CD4-positive, alpha-beta T cell (primary cell): ENCODE measurements around the gene RHOBTB3. TPM values are rescaled to one million over a fixed set of nuclear protein-coding genes. Genes with fewer than 3 reads are reported as not detected.

ENCODE experiments used
- ATAC-seq: fragments of 200-7000 bp; cut with Tn5 transposase; one replicate; pipeline ENCODE4 v1.10.0; 2022; ENCODE audit warnings: mild to moderate bottlenecking; ENCODE audit not compliant: poor library complexity
- CTCF ChIA-PET: fragments of 350-600 bp; sonication (Branson Sonifier 250); formaldehyde crosslinking; loops from one replicate; lab custom pipeline; 2021; ENCODE audit warnings: antibody characterized with exemption, inconsistent platforms; lab: Charles Lee
- POLR2A ChIA-PET: fragments of 350-600 bp; sonication (Branson Sonifier 250); formaldehyde crosslinking; loops from one replicate; lab custom pipeline; 2021; ENCODE audit warnings: antibody characterized with exemption, inconsistent platforms; lab: Charles Lee
- DNase-seq, 14 experiments: peaks; one replicate each; pipeline ENCODE4 v3.0.0-alpha.2; 2013 to 2020; ENCODE audit warnings: mixed read lengths in 2 of 14
- H3K27ac ChIP-seq, 2 donors: one replicate each; pipeline versions ENCODE4 v1.5.1 to v1.7.0; 2013; ENCODE audit warnings: low read length in 2 of 2, low read depth in 1 of 2, mild to moderate bottlenecking in 1 of 2
- H3K27me3 ChIP-seq, 2 experiments: 1 replicate in 1 of 2; 2 replicates in 1 of 2; pipeline versions ENCODE4 v1.6.1 to v1.7.0; 2013; ENCODE audit warnings: low read length in 2 of 2, control low read depth in 1 of 2, mild to moderate bottlenecking in 1 of 2, moderate library complexity in 1 of 2; ENCODE audit not compliant: insufficient read depth in 2 of 2, control insufficient read depth in 1 of 2
- H3K36me3 ChIP-seq: one replicate; pipeline ENCODE4 v1.6.1; 2013; ENCODE audit warnings: low read length, control low read depth; ENCODE audit not compliant: insufficient read depth
- H3K4me1 ChIP-seq: one replicate; pipeline ENCODE4 v1.6.1; 2013; ENCODE audit warnings: low read length, control low read depth; ENCODE audit not compliant: insufficient read depth
- H3K4me3 ChIP-seq: one replicate; pipeline ENCODE4 v1.5.1; 2013; ENCODE audit warnings: mild to moderate bottlenecking, low read length, moderate library complexity
- H3K9me3 ChIP-seq, 2 experiments: 1 replicate in 1 of 2; 2 replicates in 1 of 2; pipeline versions ENCODE4 v1.6.1 to v1.7.0; 2013; ENCODE audit warnings: low read length in 2 of 2, mild to moderate bottlenecking in 2 of 2, control low read depth in 1 of 2, moderate library complexity in 1 of 2; ENCODE audit not compliant: control insufficient read depth in 1 of 2, insufficient read depth in 1 of 2
- H3K27ac Mint-ChIP-seq: one replicate; pipeline ENCODE4 v1.8.0; 2020; ENCODE audit warnings: mixed read lengths
- H3K27me3 Mint-ChIP-seq: one replicate; pipeline ENCODE4 v1.8.0; 2021; ENCODE audit warnings: mixed read lengths
- H3K36me3 Mint-ChIP-seq: one replicate; pipeline ENCODE4 v1.8.0; 2021; ENCODE audit warnings: low read depth, mixed read lengths
- H3K4me1 Mint-ChIP-seq: one replicate; pipeline ENCODE4 v1.8.0; 2021; ENCODE audit warnings: low read depth, mixed read lengths
- H3K4me3 Mint-ChIP-seq: one replicate; pipeline ENCODE4 v1.8.0; 2020; ENCODE audit warnings: mild to moderate bottlenecking, mixed read lengths
- H3K9me3 Mint-ChIP-seq: one replicate; pipeline ENCODE4 v1.8.0; 2020; ENCODE audit warnings: mixed read lengths
- intact Hi-C, 2 experiments: fragments of 100-400 bp; cut with DNase I in 1 of 2; cut with micrococcal nuclease in 1 of 2; formaldehyde crosslinking; loops; one replicate each; pipeline versions ENCODE4 v1.15.1 to v1.9.0; 2023 to 2025; cut with DNase I, micrococcal nuclease
- total RNA-seq, 174 experiments: library from RNA in 2 of 174; stranded (reverse) in 2 of 174; gene quantifications; one replicate each; pipeline ENCODE4 v1.2.3 and lab custom pipeline; 2021 to 2026
- TF ChIP-seq, protein P1 (sequence below): fragments of 200-600 bp; IDR thresholded peaks from one replicate; pipeline ENCODE4 v1.8.0; 2022; ENCODE audit warnings: antibody characterized with exemption, mild to moderate bottlenecking

Gene RHOBTB3
- total RNA-seq, 2 experiments from 2014 or later: 3.8 to 4.3 TPM

DNA sequence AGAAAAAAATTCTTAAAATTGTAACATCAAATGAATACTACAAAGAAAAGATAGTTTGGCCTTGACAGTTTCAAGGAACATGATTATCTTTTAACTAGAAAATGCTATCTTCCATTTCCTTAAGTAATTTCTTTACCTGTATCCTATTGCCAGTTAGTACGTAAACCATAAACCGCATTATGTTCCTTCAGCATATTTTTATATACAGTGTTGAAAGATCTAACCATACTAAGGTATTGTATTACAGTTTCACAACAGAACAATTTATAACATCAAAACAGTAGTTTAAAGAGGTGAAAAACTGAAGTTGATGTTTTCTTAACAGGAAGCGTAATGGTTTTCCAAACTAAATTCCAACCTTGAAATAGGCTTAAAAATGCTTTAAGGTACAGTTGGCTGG lies 46.3 kb downstream of the RHOBTB3 start:
- H3K27ac ChIP-seq: no peak overlapping the region
- H3K27me3 ChIP-seq: no peaks in the 10 kb centered on the region
- H3K36me3 ChIP-seq: no peaks in the 10 kb centered on the region
- no peaks in the 10 kb centered on the region for H3K4me1 ChIP-seq
- TF ChIP-seq, protein P1, sequence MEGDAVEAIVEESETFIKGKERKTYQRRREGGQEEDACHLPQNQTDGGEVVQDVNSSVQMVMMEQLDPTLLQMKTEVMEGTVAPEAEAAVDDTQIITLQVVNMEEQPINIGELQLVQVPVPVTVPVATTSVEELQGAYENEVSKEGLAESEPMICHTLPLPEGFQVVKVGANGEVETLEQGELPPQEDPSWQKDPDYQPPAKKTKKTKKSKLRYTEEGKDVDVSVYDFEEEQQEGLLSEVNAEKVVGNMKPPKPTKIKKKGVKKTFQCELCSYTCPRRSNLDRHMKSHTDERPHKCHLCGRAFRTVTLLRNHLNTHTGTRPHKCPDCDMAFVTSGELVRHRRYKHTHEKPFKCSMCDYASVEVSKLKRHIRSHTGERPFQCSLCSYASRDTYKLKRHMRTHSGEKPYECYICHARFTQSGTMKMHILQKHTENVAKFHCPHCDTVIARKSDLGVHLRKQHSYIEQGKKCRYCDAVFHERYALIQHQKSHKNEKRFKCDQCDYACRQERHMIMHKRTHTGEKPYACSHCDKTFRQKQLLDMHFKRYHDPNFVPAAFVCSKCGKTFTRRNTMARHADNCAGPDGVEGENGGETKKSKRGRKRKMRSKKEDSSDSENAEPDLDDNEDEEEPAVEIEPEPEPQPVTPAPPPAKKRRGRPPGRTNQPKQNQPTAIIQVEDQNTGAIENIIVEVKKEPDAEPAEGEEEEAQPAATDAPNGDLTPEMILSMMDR: no peak
- Mint-ChIP-seq H3K9me3 (no peaks in the 10 kb centered on the region), H3K4me3 (no peak overlapping the region), H3K36me3 (no peaks in the 10 kb centered on the region), H3K27ac (no peak overlapping the region), H3K27me3 (no peaks in the 10 kb centered on the region), H3K4me1 (peaks cover 5% of the 10 kb centered on the region)
- ATAC-seq (no peak), DNase-seq (no peak)
- POLR2A ChIA-PET: no interaction called here
- no peak overlapping the region for H3K4me3 ChIP-seq
- CTCF ChIA-PET: no interaction called here
- intact Hi-C loops: loop anchor here in 1 of 2 experiments (5.0 kb wide), 1 partner anchor 555 kb away; no protein-coding TSS in a partner anchor
- no peaks in the 10 kb centered on the region for H3K9me3 ChIP-seq

DNA sequence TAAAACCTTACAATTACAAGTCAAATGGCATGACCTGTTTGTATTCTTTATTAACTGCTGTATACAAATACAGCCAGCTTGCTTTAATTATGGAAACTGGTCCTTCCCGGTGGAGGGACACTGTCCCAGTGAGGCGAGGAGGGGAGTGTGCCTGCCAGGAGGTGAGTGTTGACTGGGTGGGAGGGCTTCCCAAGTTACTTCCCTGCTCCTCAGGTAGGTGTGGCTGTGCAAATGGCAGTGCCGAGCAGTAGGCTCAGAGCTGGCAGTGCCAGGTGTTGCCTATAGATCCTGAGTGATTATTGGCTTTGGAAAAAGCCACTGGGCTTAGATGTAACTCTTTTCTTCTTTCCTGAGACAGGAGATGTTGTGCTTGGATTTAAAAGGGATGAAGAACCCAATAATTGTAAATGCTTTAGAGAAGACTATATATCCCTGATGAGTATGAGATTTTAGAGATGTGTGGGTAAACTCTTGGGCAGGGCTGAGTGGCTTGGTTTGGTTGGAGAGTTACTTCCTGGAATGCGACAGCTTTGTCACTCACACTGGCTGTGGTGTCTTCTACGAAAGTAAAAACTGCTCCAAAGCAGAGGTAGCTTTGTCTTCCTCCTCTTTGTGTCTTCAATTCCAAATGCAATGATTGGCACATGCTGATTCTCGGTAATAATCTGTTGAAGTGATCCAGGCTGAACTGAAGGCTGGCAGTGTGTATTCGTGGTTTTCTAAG lies 47.7 kb downstream of the RHOBTB3 start:
- H3K4me3 ChIP-seq: no peak overlapping the region
- H3K27ac ChIP-seq: no peak overlapping the region
- TF ChIP-seq, protein P1: no peak
- CTCF ChIA-PET: interaction anchor here (1.0 kb wide), 1 partner anchor 68 kb away, joined by 3 read pairs; no protein-coding TSS in a partner anchor
- no peaks in the 10 kb centered on the region for H3K9me3 Mint-ChIP-seq
- intact Hi-C loops: loop anchor here in 1 of 2 experiments (2.0 to 5.0 kb wide), 3 partner anchors 112 to 553 kb away; no protein-coding TSS in a partner anchor
- H3K4me1 Mint-ChIP-seq: peaks cover 5% of the 10 kb centered on the region
- H3K27ac Mint-ChIP-seq: no peak overlapping the region
- no peak for DNase-seq
- H3K4me3 Mint-ChIP-seq: no peak overlapping the region
- H3K27me3 ChIP-seq: no peaks in the 10 kb centered on the region
- no peaks in the 10 kb centered on the region for H3K27me3 Mint-ChIP-seq
- no peaks in the 10 kb centered on the region for H3K36me3 Mint-ChIP-seq
- H3K36me3 ChIP-seq: no peaks in the 10 kb centered on the region
- ATAC-seq: no peak
- POLR2A ChIA-PET: no interaction called here
- no peaks in the 10 kb centered on the region for H3K4me1 ChIP-seq
- H3K9me3 ChIP-seq: no peaks in the 10 kb centered on the region

DNA sequence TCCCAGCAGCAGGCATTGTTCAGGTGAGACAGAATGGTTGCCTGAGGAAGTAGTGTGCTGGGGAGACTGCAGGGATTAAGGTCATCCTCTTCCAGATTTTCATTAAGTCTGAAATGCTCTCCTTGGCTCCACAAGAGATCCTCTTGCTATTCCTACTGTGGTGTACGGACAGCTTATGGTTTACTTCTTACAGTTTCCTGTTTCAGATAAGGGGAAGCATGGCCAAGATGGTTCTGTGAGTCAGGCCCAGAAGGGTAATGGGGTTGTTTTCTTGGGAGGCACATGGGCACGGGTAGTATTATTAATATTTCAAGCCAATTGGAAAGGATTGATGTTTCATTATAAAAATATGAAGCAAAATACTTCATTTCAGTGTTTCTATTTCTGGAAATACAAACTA lies 48.5 kb downstream of the RHOBTB3 start:
- ChIA-PET CTCF (no interaction called here), POLR2A (no interaction called here)
- ATAC-seq (no peak), DNase-seq (peak in 2 of 14 experiments; percentile 23 to 28)
- intact Hi-C loops: loop anchor here (2.0 to 5.0 kb wide), 5 partner anchors 113 to 557 kb away; no protein-coding TSS in a partner anchor
- Histone ChIP-seq H3K9me3 (no peaks in the 10 kb centered on the region), H3K4me3 (no peak overlapping the region), H3K27me3 (no peaks in the 10 kb centered on the region), H3K4me1 (no peaks in the 10 kb centered on the region), H3K36me3 (no peaks in the 10 kb centered on the region), H3K27ac (no peak overlapping the region)
- H3K27me3 Mint-ChIP-seq: no peaks in the 10 kb centered on the region
- peaks cover 5% of the 10 kb centered on the region for H3K4me1 Mint-ChIP-seq
- H3K36me3 Mint-ChIP-seq: no peaks in the 10 kb centered on the region
- H3K9me3 Mint-ChIP-seq: no peaks in the 10 kb centered on the region
- H3K4me3 Mint-ChIP-seq: no peak overlapping the region
- no peak overlapping the region for H3K27ac Mint-ChIP-seq
- TF ChIP-seq, protein P1: no peak
